Ovary (tissue), 3 donors: Measurements from ENCODE around the gene RAI14.

Experiments used
- CTCF ChIP-seq, 3 donors: fragments of 450-650 bp in 2 of 3; fragments of 200-600 bp in 1 of 3; IDR thresholded peaks; one replicate each; pipeline versions ENCODE4 v1.5.1 to v1.8.0; 2016 to 2022; ENCODE audit warnings: antibody characterized with exemption in 3 of 3, mild to moderate bottlenecking in 1 of 3
- EP300 ChIP-seq: sonication (generic); formaldehyde crosslinking; IDR thresholded peaks from one replicate; pipeline ENCODE4 v1.6.1; 2017; ENCODE audit warnings: antibody characterized with exemption
- POLR2A ChIP-seq: fragments of 450-650 bp; IDR thresholded peaks from one replicate; pipeline ENCODE4 v1.6.1; 2017; ENCODE audit warnings: antibody characterized with exemption, mild to moderate bottlenecking, moderate library complexity
- donor health status: DM: no; HTN: no; CAD: no.

DNA sequence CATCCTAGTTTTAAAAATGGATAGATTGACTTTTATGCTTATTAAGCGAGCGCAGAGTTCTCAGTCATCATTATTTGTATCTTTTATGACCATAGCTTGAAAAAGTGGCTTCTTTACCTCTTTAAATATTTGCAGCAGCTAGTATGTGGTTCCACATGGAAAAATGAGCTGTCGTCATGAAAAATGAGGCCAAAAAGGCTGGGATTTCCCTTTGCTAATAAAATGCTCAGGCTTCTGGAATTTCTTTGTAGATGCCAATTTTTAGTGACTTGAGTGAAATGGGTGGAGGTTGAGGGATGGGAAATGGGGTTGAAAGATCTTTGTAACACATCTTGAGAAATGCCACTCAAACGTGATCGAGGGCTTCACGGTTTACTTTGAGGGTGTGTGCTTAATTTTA is 35.2 kb downstream of the RAI14 start:
- TF ChIP-seq CTCF (IDR thresholded peaks at IDR 0.05) (no peak), EP300 (no peak), POLR2A (no peak)
